ENCODE data around the gene CSF1.
"Not testable (repeated sequence)": the region's sequence is repeated elsewhere in the genome, so short reads cannot be mapped to it uniquely, and the experiment has no call there.

Gene CSF1

DNA sequence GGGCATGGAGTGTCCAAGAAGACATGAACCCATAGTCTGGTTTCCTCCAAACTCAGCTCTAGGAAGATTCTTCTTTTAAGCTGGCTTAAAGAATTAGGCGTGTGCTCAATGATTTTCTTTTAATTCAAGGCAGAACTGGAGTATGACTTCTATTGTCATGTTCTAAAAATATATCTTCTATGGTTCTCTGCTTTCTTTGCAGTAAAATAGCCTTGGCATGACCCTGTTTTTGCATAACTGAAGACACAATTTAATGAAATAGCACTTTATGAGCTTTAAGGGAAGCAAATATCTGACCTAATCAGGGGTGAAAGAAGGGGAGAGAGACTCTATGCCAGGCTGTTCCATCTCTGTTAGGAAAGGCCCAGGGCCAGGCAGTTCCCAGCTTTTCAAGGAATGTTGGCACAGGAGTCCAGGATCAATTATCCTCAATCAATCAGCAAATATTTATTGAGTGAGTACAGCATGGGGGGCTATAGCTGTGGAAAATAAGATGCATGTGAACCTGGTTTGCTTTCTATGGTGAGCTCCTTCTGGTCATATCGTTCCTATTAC lies 7.2 kb upstream of the CSF1 start:
- no peak for DNase-seq

DNA sequence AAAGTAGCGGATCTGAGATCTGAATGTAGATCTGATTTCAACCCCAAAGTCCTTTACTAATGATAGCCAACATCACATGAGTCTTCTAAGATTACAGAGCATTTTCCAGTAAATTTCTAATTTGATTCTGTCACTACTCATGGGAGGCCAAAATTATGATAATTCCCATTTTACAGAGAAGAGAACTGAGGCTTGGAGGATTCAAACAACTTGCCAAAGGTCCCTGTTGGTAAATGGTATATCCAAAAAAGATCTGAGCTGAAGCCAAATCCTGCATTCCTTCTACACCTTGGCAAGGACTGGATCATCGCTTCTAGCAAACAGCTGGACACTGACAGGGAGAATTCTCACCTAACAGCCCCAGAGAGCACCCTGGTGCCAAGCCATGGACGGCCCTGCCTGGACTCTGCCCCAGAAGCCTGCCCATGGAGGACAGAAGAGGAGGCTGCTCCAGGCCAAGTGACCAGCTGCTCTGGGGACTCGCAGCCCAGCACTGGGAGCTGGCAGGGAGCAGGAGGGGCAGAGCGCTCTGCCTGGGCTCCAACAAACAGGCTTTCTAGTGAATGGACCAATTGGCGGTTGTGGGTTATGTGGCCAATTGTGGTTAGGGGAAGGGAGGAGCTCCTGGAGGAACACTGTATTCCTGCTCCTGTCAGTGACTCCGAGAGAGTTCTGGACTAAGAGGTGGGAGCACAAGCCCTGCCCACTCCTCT lies 6.4 kb upstream of the CSF1 start:
- no peak for DNase-seq

GRCh38 chr1:109905491-109905890 lies 5.2 kb upstream of the CSF1 start:
- no peak for DNase-seq

DNA sequence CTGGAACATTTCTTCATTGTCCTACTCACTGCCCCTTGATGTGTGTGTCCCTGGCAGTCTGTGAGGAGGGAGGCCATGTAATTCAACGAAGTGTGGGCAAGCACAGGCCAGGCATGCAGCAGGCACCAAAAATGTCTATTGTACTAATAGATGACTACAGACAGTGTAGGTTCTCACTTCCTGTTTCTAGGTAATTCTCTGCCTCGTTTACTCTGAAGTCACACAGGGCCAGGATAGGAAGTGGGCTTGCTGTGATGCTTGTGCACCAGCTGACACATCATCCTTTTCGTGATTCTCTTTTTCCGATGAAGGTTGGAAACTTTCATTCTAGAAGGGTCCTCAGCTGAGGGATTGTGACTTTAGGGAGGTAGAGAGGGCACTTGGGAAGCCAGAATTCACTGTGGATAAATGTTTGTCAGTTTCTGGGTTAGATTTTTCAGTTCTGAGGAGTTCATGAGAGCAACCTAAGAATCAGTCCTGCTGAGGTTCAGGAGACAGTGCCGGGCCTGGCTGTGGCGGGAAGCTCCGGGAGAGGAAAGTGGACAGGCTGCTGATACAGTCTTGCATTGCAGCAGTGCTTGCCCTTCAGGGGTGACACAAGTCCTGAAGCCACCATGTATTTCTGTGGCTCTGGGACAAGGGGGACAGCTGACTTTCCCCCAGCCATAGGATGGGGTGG lies 4.3 kb upstream of the CSF1 start:
- no peak for DNase-seq

DNA sequence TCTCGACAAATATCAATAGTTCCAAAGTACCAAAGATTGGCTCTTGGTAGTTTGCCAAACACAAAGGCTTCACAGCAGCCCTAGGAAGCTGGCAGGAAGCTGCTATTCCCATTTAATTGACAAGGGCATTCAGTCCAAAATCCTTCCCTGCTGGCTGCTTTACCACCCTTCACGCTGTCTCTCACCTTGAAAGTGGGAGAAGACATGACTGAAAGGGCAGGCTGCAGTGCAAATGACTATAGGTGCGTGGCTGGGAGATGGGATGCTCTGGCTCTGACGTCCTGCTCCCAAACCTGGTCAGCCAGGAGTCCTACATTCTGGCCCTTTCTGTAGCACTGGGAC lies 3.8 kb upstream of the CSF1 start:
- no peak for DNase-seq

GRCh38 chr1:109907190-109907774 lies 3.4 kb upstream of the CSF1 start:
- DNase-seq: no peak

DNA sequence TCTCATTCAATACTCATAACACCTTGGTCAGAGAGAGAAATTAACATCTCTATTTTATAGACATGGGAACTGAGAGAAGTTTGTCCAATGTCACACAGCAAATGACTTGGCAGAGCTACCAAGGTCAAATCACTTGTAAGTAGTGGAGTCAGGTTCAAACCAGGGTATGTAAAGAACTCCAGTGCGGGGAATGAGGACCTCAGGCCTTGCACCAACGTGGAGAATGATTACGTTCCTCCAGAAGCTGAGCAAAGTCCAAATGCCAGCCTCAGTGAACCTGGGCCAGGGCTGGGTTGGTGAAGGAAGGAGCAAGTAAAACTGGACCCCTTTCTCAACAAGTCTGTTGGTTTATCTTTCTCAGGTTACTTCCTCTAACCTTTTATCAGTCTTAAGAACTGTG lies 1.8 kb upstream of the CSF1 start:
- no peak for DNase-seq

GRCh38 chr1:109909561-109909960 lies 1.1 kb upstream of the CSF1 start:
- no peak for DNase-seq

- no peak for DNase-seq
Observed at GRCh38 chr1:109910963-109911798, 532 bp downstream of the CSF1 start.

DNA sequence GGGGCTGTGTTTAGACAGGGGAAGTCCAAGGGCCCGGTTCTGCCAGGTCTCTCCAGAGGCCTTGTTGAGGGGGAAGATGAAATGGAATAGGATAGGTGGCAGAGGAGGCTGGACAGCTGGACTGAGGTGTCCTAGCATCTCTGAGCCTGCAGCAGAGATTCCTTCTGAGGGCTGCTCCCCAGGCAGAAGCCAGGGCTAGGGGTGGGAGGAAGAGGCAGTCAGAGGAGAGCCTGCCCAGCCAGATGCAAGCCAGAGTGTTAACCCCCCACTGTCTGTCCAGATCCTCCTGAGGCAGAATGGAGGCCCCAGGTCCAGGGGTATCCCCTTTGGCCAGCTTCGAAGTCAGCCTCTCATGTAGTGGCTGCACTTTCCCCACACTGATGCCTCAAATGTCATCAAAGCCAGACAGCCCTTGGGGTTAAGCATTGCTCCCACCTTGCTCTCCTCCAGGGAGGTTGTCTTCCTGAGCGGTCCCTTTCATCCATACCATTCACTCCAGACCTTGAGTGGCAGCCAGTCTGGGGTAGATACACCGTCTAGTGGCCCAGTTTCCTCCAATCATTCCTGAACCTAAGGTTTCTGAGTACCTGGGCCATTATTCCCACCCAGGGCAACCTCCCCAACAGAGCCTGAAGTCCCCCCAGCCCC lies 1.7 kb downstream of the CSF1 start:
- no peak for DNase-seq

DNA sequence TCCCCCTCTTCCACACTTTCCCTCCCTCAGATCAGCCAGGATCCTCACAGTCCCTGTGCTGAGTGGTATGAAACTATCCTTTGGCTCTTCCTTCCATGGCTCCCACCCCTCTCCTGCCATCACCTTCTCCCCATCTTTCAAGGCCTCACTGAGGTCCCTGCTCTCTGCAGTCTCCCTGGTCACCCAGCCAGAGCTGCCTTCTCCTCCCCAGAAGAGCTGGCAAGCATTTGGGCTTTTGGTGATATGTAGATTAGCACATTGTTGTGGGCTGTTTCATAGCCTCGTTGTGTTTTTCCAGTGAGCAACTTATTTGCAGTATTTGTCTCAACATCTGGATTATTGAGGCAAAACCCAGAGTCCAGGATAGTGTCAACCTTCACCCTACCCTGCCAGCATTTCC lies 2.2 kb downstream of the CSF1 start:
- DNase-seq: no peak

GRCh38 chr1:109913360-109913879 lies 2.8 kb downstream of the CSF1 start:
- DNase-seq: no peak

DNA sequence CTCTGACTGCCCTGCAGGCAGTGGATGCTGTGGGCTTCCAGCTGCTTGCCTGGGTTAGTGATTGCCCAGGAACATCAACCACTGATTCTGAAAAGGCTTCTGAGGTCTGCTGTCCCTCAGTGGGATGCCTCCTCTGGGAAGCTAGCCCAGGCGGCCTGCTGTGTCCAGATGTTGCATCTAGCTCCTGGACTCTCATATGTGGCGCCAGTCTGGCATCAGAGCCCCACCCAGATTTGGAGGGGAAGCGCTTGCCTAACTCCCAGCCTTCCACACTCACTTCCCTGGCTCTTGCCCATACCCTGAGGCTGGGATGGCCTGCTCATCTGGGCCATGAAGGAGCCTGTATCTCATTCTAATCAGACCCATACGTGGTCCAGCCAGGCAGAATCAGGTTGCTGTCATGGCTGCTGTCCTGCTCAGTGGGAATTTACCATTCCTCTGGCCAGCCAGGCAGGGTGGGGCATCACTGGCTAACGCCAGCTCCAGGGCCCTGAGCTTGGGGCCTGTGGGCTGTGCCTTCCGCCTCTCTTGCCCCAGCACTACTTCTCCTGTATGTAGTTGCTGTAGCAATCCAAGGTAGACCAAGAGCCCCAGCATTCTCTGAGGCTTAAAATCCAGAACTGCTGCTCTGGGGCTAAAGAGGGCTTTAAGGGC lies 4.1 kb downstream of the CSF1 start:
- no peak for DNase-seq

GRCh38 chr1:109917051-109917767 lies 6.6 kb downstream of the CSF1 start:
- no peak for DNase-seq

DNA sequence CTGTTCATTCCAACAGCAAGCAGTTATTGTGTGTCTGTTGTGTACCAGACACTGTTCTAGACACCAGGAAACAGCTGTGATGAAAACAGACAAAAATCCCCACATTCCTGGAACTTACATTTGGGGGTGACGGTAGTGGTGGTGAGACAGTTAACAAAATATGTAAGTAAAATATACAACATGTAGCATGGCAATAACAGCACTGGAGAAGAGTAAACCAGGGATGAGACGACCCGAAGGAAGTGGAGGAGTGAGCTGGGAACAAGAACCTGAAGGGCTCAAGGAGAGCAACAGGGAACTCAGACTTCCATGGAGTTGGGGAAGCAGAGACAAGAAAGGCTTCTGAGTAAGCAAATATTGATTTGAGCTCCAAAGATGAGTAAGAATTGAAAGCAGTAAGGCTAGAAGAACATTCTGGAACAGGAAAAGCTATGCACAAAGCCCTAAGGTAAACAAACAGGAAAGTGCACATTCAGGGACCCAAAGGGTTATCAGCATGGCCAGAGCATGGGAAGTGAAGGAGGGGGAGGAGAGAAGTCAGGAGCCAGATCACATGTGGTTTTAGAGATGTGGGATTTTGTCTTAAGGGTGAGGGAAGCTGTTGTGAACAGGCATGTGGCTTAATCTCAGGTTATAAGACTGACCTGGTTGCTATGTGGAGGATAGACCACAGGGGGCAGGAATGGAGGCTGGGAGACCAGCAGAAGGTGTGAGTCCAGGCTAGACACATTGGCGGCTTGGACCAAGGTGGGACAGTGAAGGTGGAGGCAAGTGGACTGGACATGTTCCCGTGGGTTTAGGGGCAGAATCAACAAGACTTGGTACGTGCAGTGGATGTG lies 7.3 kb downstream of the CSF1 start:
- no peak for DNase-seq

DNA sequence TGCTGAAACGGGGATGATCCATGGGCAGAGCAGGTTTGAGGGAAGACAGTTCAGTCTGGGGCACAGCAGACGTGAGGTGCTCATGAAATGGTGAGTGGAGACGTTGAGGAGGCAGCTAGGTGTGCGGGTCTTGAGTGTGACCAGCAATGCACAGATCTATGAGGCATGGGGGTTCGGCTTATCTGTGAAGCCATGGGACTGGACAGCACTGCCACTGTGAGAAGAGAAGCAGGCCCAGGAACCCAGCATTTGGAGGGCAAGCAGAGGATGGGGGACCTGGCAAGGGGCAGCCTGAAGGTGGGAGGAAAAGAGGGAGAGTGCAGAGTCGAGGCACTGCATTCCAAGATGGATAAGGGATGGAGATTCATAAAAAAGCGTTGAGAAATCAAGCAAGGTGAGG lies 8.0 kb downstream of the CSF1 start:
- DNase-seq: no peak

DNA sequence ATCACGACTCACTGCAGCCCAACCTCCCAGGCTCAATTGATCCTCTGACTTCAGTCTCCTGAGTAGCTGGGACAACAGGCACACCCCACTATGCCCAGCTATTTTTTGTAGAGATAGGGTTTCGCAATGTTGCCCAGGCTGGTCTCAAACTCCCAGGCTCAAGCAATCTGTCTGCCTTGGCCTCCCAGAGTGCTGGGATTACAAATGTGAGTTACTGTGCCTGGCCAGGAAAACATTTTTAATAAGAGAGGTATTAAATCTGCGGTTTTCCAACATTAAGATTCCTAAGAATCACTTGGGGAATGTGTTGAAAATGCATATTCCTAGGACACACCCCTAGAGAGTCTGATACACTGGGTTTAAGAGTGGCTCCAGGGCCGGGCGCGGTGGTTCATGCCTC lies 8.7 kb downstream of the CSF1 start:
- no peak for DNase-seq

- not testable (repeated sequence) for DNase-seq
Observed at GRCh38 chr1:109920391-109920790, 9.7 kb downstream of the CSF1 start.

DNA sequence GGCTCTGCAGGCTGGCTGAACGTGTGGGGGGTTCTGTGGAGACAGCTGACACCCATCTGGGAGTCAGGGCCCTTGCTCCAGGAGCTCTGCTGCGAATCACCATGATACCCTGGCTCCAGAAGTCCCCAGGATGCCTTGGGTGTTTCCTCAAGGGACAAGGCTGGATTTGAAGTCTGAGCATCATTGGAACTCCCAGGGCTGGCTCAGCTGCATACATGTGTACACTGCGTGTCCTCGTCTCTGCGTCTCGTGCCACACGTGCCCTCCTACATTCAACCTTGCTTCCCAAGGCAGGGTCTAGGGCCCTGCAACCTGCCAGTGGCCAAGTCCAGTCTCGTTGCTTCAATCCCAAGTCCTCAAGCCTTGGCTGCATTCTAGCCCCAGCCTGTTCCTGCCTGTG lies 11.7 kb downstream of the CSF1 start:
- DNase-seq: no peak
